Psoas muscle (tissue), 8 donors: Measurements from ENCODE around the gene MRPL44. TPM values are rescaled to one million over a fixed set of nuclear protein-coding genes. Genes with fewer than 3 reads are reported as not detected.

ENCODE experiments used
- ATAC-seq, 4 donors: fragments of 200-7000 bp; cut with Tn5 transposase; one replicate each; pipeline ENCODE4 v1.9.1; 2020; ENCODE audit warnings: moderate library complexity in 3 of 4, mild to moderate bottlenecking in 2 of 4
- DNase-seq, 2 donors: peaks; one replicate each; pipeline ENCODE4 v3.0.0-alpha.2; 2020
- H3K27ac ChIP-seq: fragments of 200-600 bp; one replicate; pipeline ENCODE4 v1.8.0; 2022
- H3K27me3 ChIP-seq, 3 donors: fragments of 200-600 bp in 1 of 3; one replicate each; pipeline versions ENCODE4 v1.6.1 to v1.8.0; 2013 to 2022; ENCODE audit warnings: low read length in 2 of 3, mild to moderate bottlenecking in 2 of 3, moderate library complexity in 1 of 3; ENCODE audit not compliant: insufficient read depth in 3 of 3
- H3K36me3 ChIP-seq, 2 donors: fragments of 200-600 bp in 1 of 2; one replicate each; pipeline versions ENCODE4 v1.6.1 to v1.8.0; 2013 to 2022; ENCODE audit warnings: low read depth in 1 of 2, mild to moderate bottlenecking in 1 of 2, moderate library complexity in 1 of 2; ENCODE audit not compliant: insufficient read depth in 1 of 2
- H3K4me1 ChIP-seq: fragments of 200-600 bp; one replicate; pipeline ENCODE4 v1.8.0; 2022
- H3K4me3 ChIP-seq: fragments of 200-600 bp; one replicate; pipeline ENCODE4 v1.8.0; 2022; ENCODE audit warnings: mild to moderate bottlenecking
- H3K9me3 ChIP-seq: fragments of 200-600 bp; one replicate; pipeline ENCODE4 v1.8.0; 2022
- CTCF ChIP-seq: fragments of 200-600 bp; IDR thresholded peaks from one replicate; pipeline ENCODE4 v1.8.0; 2022; ENCODE audit warnings: antibody characterized with exemption
- WGBS, 3 donors: extraction: QIAGEN DNeasy Blood & Tissue Kit; methylation state at CpG; one replicate each; pipeline versions ENCODE4 v1.1.6 to v1.1.7; 2013; 5-methylcytosine and 5-hydroxymethylcytosine counted together
- intact Hi-C, 2 donors: fragments of 100-400 bp; cut with DNase I; formaldehyde crosslinking; loops; one replicate each; pipeline versions ENCODE4 v1.11.0 to v1.14.2; 2022
- polyA plus RNA-seq, 3 donors: library from polyadenylated mRNA; stranded (reverse); fragments of 200-250 nt; gene quantifications; one replicate each; pipeline ENCODE4 v1.2.3, GENCODE V29; 2013
- total RNA-seq, 4 donors: library from RNA; stranded (reverse); fragmentation: NEBNext Ultra II Directional in 2 of 4; extraction: Animal tissue kit (Norgen Biotek cat#: 25700) in 2 of 4; gene quantifications; one replicate each; pipeline versions ENCODE4 v1.2.1 to v1.2.4, GENCODE V29; 2021 to 2023
- donor health status: healthy with polysubstance abuse.
- donor health status: DM: no; HTN: no; CAD: no; lungs with moderate emphysema.
- donor health status: Bipolar disorder and iron deficiency.
- donor health status: healthy.
- donor health status: DM: yes; HTN: yes; CAD: no.
- donor health status: DM: no; HTN: no; CAD: no.
- donor health status: DM: no; HTN: no; CAD: no.
- donor health status: DM: yes; HTN: yes; CAD: no.

Gene MRPL44
- total and polyA plus RNA-seq, 7 donors = 26.3 to 48.4 (median 28.3) TPM

GRCh38 chr2:223943135-223943534 is 14.1 kb upstream of the MRPL44 start:
- peak overlapping the region; percentile 93 for H3K27ac ChIP-seq
- WGBS, 3 donors = 75 to 81% (median 80%) methylated on average over 1 of the region's 1 CpG
- no peaks in the 10 kb centered on the region for H3K9me3 ChIP-seq
- peak overlapping the region; percentile 82 for H3K4me3 ChIP-seq
- no peak for DNase-seq
- no peak for ATAC-seq
- no peaks in the 10 kb centered on the region for H3K36me3 ChIP-seq
- H3K4me1 ChIP-seq = peaks cover 34% of the 10 kb centered on the region
- no peak for TF ChIP-seq CTCF
- H3K27me3 ChIP-seq = no peaks in the 10 kb centered on the region
- intact Hi-C loops = no loop called here

- Histone ChIP-seq H3K4me1 (peaks cover 33% of the 10 kb centered on the region), H3K27ac (peak overlapping the region; percentile 93), H3K4me3 (peak overlapping the region; percentile 82), H3K36me3 (no peaks in the 10 kb centered on the region), H3K9me3 (no peaks in the 10 kb centered on the region), H3K27me3 (no peaks in the 10 kb centered on the region)
- 25 to 37% (median 28%) methylated on average over 7 of the region's 7 CpGs for WGBS, 3 donors
- DNase-seq = no peak
- no peak for ATAC-seq
- intact Hi-C loops = no loop called here
- no peak for TF ChIP-seq CTCF
These were observed 13.7 kb upstream of the MRPL44 start for GRCh38 chr2:223943561-223944008.

- intact Hi-C loops = no loop called here
- H3K4me3 ChIP-seq = peak overlapping the region; percentile 82
- WGBS, 3 donors = 0 to 1% (median 0%) methylated on average over 46 of the region's 46 CpGs
- TF ChIP-seq CTCF = no peak
- ATAC-seq (peak; percentile 48 to 72 (median 66)), DNase-seq (peak; percentile 36 to 59)
- H3K9me3 ChIP-seq = no peaks in the 10 kb centered on the region
- peaks cover 28% of the 10 kb centered on the region for H3K4me1 ChIP-seq
- no peaks in the 10 kb centered on the region for H3K36me3 ChIP-seq
- H3K27ac ChIP-seq = peak overlapping the region; percentile 93
- H3K27me3 ChIP-seq = no peaks in the 10 kb centered on the region
These were observed 13.0 kb upstream of the MRPL44 start for GRCh38 chr2:223944166-223944702.

- Histone ChIP-seq H3K4me3 (peak within 1 kb of the TSS; percentile 82), H3K9me3 (no peaks in the 10 kb centered on the region), H3K27me3 (no peaks in the 10 kb centered on the region), H3K27ac (peak within 1 kb of the TSS; percentile 93), H3K36me3 (no peaks in the 10 kb centered on the region), H3K4me1 (peaks cover 23% of the 10 kb centered on the region)
- intact Hi-C loops = no loop called here
- no peak for TF ChIP-seq CTCF
- 0 to 1% (median 1%) methylated on average over 68 to 87 of the region's 87 CpGs for WGBS, 3 donors
- DNase-seq = peak; percentile 91 to 95
- peak; percentile 94 to 96 (median 96) for ATAC-seq
These were observed 12.3 kb upstream of the MRPL44 start, which contains the start of gene WDFY1 for GRCh38 chr2:223944703-223945531. Gene WDFY1 (minus strand): TSS chr2:223945335. CDS start chr2:223945284, 51 bp downstream.
